IMR-90 (cell line): ENCODE measurements around the gene DHX40. TPM values are rescaled to one million over a fixed set of nuclear protein-coding genes. Genes with fewer than 3 reads are reported as not detected.

ENCODE experiments used
- ATAC-seq: fragments of 200-7000 bp; cut with Tn5 transposase; 2 replicates; pipeline ENCODE4 v1.9.1; 2020; ENCODE audit warnings: low read depth, mild to moderate bottlenecking, moderate library complexity
- BruUV-seq: library from RNA; stranded (reverse); fragments of 400-500 nt; replicated peaks from 2 replicates; lab custom pipeline; 2021; lab: Mats Ljungman, UMichigan
- CTCF ChIA-PET: fragments of 300-600 bp; formaldehyde crosslinking; extraction: SDS; loops from one replicate; lab custom pipeline; 2021; ENCODE audit warnings: antibody characterized with exemption; lab: Yijun Ruan, JAX
- POLR2A ChIA-PET: fragments of 300-600 bp; sonication (Branson Sonifier 250); formaldehyde crosslinking; loops from one replicate; lab custom pipeline; 2022; ENCODE audit warnings: antibody characterized with exemption; ENCODE audit not compliant: unreplicated experiment; lab: Charles Lee
- DNase-seq: peaks from one replicate; pipeline ENCODE4 v3.0.0; 2013
- H2AFZ ChIP-seq: replicated peaks from 2 replicates; pipeline ENCODE3; 2013; ENCODE audit warnings: low read length, mild to moderate bottlenecking; ENCODE audit not compliant: poor library complexity
- H2AK5ac ChIP-seq: 2 replicates; pipeline ENCODE4 v1.6.1; 2013; ENCODE audit warnings: low read depth, low read length, inconsistent platforms
- H2AK9ac ChIP-seq: replicated peaks from 2 replicates; pipeline ENCODE3; 2013; ENCODE audit warnings: mild to moderate bottlenecking, low read depth, low read length, moderate library complexity; ENCODE audit not compliant: poor library complexity
- H2BK120ac ChIP-seq: 2 replicates; pipeline ENCODE4 v1.6.1; 2013; ENCODE audit warnings: low read depth, low read length, inconsistent platforms
- H2BK15ac ChIP-seq: 3 replicates; pipeline ENCODE4 v1.6.1; 2013; ENCODE audit warnings: low read depth, low read length, inconsistent platforms
- H2BK20ac ChIP-seq: 2 replicates; pipeline ENCODE4 v1.6.1; 2013; ENCODE audit warnings: low read depth, mild to moderate bottlenecking, inconsistent platforms, low read length, moderate library complexity
- H2BK5ac ChIP-seq: 2 replicates; pipeline ENCODE4 v1.6.1; 2013; ENCODE audit warnings: mild to moderate bottlenecking, low read depth, low read length, inconsistent platforms; ENCODE audit not compliant: poor library complexity, severe bottlenecking
- H3K14ac ChIP-seq: replicated peaks from 2 replicates; pipeline ENCODE4 v1.6.1; 2013; ENCODE audit warnings: low read depth, low read length, inconsistent platforms
- H3K18ac ChIP-seq: 2 replicates; pipeline ENCODE4 v1.6.1; 2013; ENCODE audit warnings: low read depth, low read length, control low read depth
- H3K23ac ChIP-seq: 2 replicates; pipeline ENCODE4 v1.6.1; 2013; ENCODE audit warnings: low read depth, low read length, inconsistent platforms
- H3K27ac ChIP-seq: 2 replicates; pipeline ENCODE4 v1.5.1; 2013; ENCODE audit warnings: mild to moderate bottlenecking, control low read depth, low read length; ENCODE audit not compliant: insufficient read depth
- H3K27me3 ChIP-seq: 2 replicates; pipeline ENCODE4 v1.6.1; 2013; ENCODE audit warnings: low read length; ENCODE audit not compliant: control insufficient read depth, insufficient read depth
- H3K36me3 ChIP-seq: 2 replicates; pipeline ENCODE4 v1.6.1; 2013; ENCODE audit warnings: low read length, mixed read lengths; ENCODE audit not compliant: control insufficient read depth, insufficient read depth
- H3K4ac ChIP-seq: 2 replicates; pipeline ENCODE4 v1.6.1; 2013; ENCODE audit warnings: low read depth, low read length, inconsistent platforms
- H3K4me1 ChIP-seq: 2 replicates; pipeline ENCODE4 v1.6.1; 2013; ENCODE audit warnings: low read length, mixed read lengths; ENCODE audit not compliant: control insufficient read depth, insufficient read depth
- H3K4me2 ChIP-seq: 2 replicates; pipeline ENCODE4 v1.6.1; 2013; ENCODE audit warnings: low read depth, mild to moderate bottlenecking, control low read depth, low read length, moderate library complexity
- H3K4me3 ChIP-seq: 2 replicates; pipeline ENCODE4 v1.5.1; 2013; ENCODE audit warnings: low read depth, mild to moderate bottlenecking, control low read depth, low read length, moderate library complexity; ENCODE audit not compliant: insufficient read depth
- H3K56ac ChIP-seq: 2 replicates; pipeline ENCODE4 v1.6.1; 2013; ENCODE audit warnings: low read length, inconsistent platforms; ENCODE audit not compliant: insufficient read depth; ENCODE audit errors: extremely low read depth
- H3K79me1 ChIP-seq, 2 experiments: 2 replicates each; pipeline ENCODE4 v1.6.1; 2013; ENCODE audit warnings: low read length in 2 of 2, inconsistent platforms in 1 of 2, low read depth in 1 of 2
- H3K9ac ChIP-seq: 2 replicates; pipeline ENCODE4 v1.6.1; 2013; ENCODE audit warnings: low read depth, low read length, control low read depth
- H3K9me1 ChIP-seq: 2 replicates; pipeline ENCODE4 v1.6.1; 2013; ENCODE audit warnings: low read length, inconsistent platforms; ENCODE audit not compliant: insufficient read depth
- H3K9me3 ChIP-seq: 2 replicates; pipeline ENCODE4 v1.6.1; 2013; ENCODE audit warnings: low read length; ENCODE audit not compliant: control insufficient read depth, insufficient read depth
- H4K20me1 ChIP-seq: 2 replicates; pipeline ENCODE4 v1.6.1; 2013; ENCODE audit warnings: low read length, inconsistent platforms; ENCODE audit not compliant: insufficient read depth
- H4K5ac ChIP-seq: 2 replicates; pipeline ENCODE4 v1.6.1; 2013; ENCODE audit warnings: mild to moderate bottlenecking, low read depth, low read length, control low read depth
- H4K8ac ChIP-seq, 2 experiments: 2 replicates each; pipeline ENCODE4 v1.6.1; 2013; ENCODE audit warnings: low read depth in 2 of 2, low read length in 2 of 2, control low read depth in 1 of 2, inconsistent platforms in 1 of 2
- H4K91ac ChIP-seq: 2 replicates; pipeline ENCODE4 v1.6.1; 2013; ENCODE audit warnings: low read depth, low read length, inconsistent platforms; ENCODE audit not compliant: insufficient read depth
- BHLHE40 ChIP-seq: fragments of 150-350 bp; IDR thresholded peaks from 2 replicates; pipeline ENCODE4 v1.6.1; 2016; ENCODE audit warnings: mild to moderate bottlenecking, low read depth, low read length
- CEBPB ChIP-seq: IDR thresholded peaks from 2 replicates; pipeline ENCODE4 v1.6.1; 2012; ENCODE audit warnings: low read depth, low read length, improper control_type of control experiment
- CHD1 ChIP-seq: IDR thresholded peaks from 2 replicates; pipeline ENCODE4 v1.6.1; 2012; ENCODE audit warnings: low read depth, low read length, improper control_type of control experiment
- FOS ChIP-seq: fragments of 150-350 bp; IDR thresholded peaks from 2 replicates; pipeline ENCODE4 v1.6.1; 2016; ENCODE audit warnings: low read depth, low read length
- MAFK ChIP-seq: IDR thresholded peaks from 2 replicates; pipeline ENCODE4 v1.6.1; 2012; ENCODE audit warnings: low read depth, low read length, improper control_type of control experiment
- MAZ ChIP-seq: IDR thresholded peaks from 2 replicates; pipeline ENCODE4 v1.6.1; 2012; ENCODE audit warnings: low read depth, mild to moderate bottlenecking, low read length, improper control_type of control experiment, moderate library complexity, borderline replicate concordance
- MXI1 ChIP-seq: IDR thresholded peaks from 2 replicates; pipeline ENCODE4 v1.6.1; 2012; ENCODE audit warnings: low read depth, mild to moderate bottlenecking, low read length, moderate library complexity, borderline replicate concordance
- NFE2L2 ChIP-seq: fragments of 150-350 bp; IDR thresholded peaks from 2 replicates; pipeline ENCODE4 v1.6.1; 2016; ENCODE audit warnings: low read depth, mild to moderate bottlenecking, low read length
- POLR2A ChIP-seq: IDR thresholded peaks from 2 replicates; pipeline ENCODE4 v1.6.1; 2012; ENCODE audit warnings: mild to moderate bottlenecking, low read depth, low read length
- RAD21 ChIP-seq: IDR thresholded peaks from 2 replicates; pipeline ENCODE4 v1.6.1; 2012; ENCODE audit warnings: low read length, improper control_type of control experiment
- RCOR1 ChIP-seq: IDR thresholded peaks from 2 replicates; pipeline ENCODE4 v1.6.1; 2012; ENCODE audit warnings: mild to moderate bottlenecking, low read length, improper control_type of control experiment; ENCODE audit not compliant: insufficient replicate concordance
- RFX5 ChIP-seq: IDR thresholded peaks from 2 replicates; pipeline ENCODE4 v1.8.0; 2012; ENCODE audit warnings: low read depth, mild to moderate bottlenecking, low read length, moderate library complexity
- SMC3 ChIP-seq: fragments of 150-350 bp; IDR thresholded peaks from 2 replicates; pipeline ENCODE4 v1.6.1; 2016; ENCODE audit warnings: low read depth, mild to moderate bottlenecking, antibody characterized with exemption, low read length, moderate library complexity
- WGBS, 2 experiments: methylation state at CpG; one replicate each; pipeline versions ENCODE4 v1.1.5 to v1.1.7; 2013; ENCODE audit warnings: missing lambda C conversion rate in 2 of 2; ENCODE audit not compliant: insufficient read length in 1 of 2; ENCODE audit errors: extremely low coverage in 2 of 2; 5-methylcytosine and 5-hydroxymethylcytosine counted together
- dilution Hi-C: fragments of 300-500 bp; cut with HindIII; formaldehyde crosslinking; loops from one replicate; pipeline ENCODE4 v1.14.3; 2018; ENCODE audit warnings: low sequenced_read_pairs; ENCODE audit not compliant: unreplicated experiment
- in situ Hi-C: fragments of 300-500 bp; cut with MboI; formaldehyde crosslinking; loops from 3 replicates; pipeline ENCODE4 v1.14.3; 2019; ENCODE audit warnings: low sequenced_read_pairs, inconsistent platforms, mixed read lengths
- intact Hi-C: fragments of 100-400 bp; cut with micrococcal nuclease; formaldehyde crosslinking; loops from 2 replicates; pipeline ENCODE4 v1.10.0; 2022
- polyA plus RNA-seq, 3 experiments: library from polyadenylated mRNA; depleted of rRNA; stranded (reverse); fragments of >200 nt; gene quantifications; 2 replicates each; pipeline ENCODE4 v1.2.3, GENCODE V29; 2012; ENCODE audit warnings: low replicate concordance in 1 of 3
- total RNA-seq: library from RNA; depleted of rRNA; stranded (reverse); fragments of >200 nt; gene quantifications from 2 replicates; pipeline ENCODE4 v1.2.3, GENCODE V29; 2012
- TF ChIP-seq, protein P1 (sequence below): fragments of 150-350 bp; IDR thresholded peaks from 2 replicates; pipeline ENCODE4 v1.6.1; 2017; ENCODE audit warnings: mild to moderate bottlenecking, antibody characterized with exemption, low read length, low read depth
- TF ChIP-seq, protein P2 (sequence below): fragments of 150-350 bp; IDR thresholded peaks from 2 replicates; pipeline ENCODE4 v1.6.1; 2016; ENCODE audit warnings: low read depth, mild to moderate bottlenecking, low read length, moderate library complexity, borderline replicate concordance

DHX40 gene
- total and polyA plus RNA-seq, 2 of the 4 experiments (the other 2 are of a cell fraction): 17.4 to 44.4 TPM

DNA sequence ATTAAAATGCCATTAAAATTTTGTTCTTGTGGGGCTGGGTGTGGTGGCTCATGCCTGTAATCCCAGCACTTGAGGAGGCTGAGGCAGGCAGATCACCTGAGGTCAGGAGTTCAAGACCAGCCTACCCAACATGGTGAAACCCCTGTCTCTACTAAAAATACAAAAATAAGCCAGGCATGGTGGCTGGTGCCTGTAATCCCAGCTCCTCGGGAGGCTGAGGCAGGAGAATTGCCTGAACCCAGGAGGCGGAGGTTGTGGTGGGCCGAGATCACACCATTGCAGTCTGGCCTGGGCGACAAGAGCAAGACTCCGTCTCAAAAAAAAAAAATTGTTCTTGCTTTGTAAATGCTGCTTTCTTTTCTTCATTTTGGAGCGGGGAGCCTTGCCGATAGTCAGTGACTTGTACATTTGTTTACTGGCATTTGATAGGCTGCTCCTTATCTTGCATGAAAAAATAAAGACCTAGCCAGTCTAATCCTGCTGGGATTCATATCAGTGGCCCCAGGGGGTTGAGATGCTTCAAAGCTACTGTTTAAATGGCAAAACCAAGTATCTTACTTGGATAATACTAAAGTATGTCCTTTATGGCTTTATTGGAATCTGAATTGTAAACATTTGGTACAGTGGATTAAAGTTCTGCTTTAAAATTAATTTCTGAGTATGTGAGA is 51.0 kb downstream of the DHX40 start:
- no peak overlapping the region; the same call in none of the 2 replicates for H3K4ac ChIP-seq
- H3K27me3 ChIP-seq: no peaks in the 10 kb centered on the region
- no peak overlapping the region for H2BK5ac ChIP-seq
- H4K20me1 ChIP-seq: peaks cover 13% of the 10 kb centered on the region
- H2AFZ ChIP-seq: no peak overlapping the region
- no peak overlapping the region for H4K91ac ChIP-seq
- peaks cover 0 to 21% of the 10 kb centered on the region in 2 experiments; a peak in 2 of 4 replicates for H3K79me1 ChIP-seq
- no peak overlapping the region; the same call in 1 of the 2 replicates for H3K14ac ChIP-seq
- H4K8ac ChIP-seq: no peak overlapping the region
- no TSS peak for BruUV-seq
- no peaks in the 10 kb centered on the region for H3K9me3 ChIP-seq
- no peak overlapping the region for H2BK20ac ChIP-seq
- peak overlapping the region; percentile 69; the same call in 1 of the 2 replicates for H3K23ac ChIP-seq
- no peak overlapping the region for H3K18ac ChIP-seq
- H2BK15ac ChIP-seq: no peak overlapping the region
- in situ Hi-C loops: no loop called here
- CTCF ChIA-PET: interaction anchor here (1.0 kb wide), 1 partner anchor 9 kb away, joined by 4 read pairs; no protein-coding TSS in a partner anchor
- DNase-seq (no peak), ATAC-seq (no peak)
- POLR2A ChIA-PET: interaction anchor here (0.6 kb wide), 1 partner anchor 462 kb away, joined by 8 read pairs; no protein-coding TSS in a partner anchor
- H2AK9ac ChIP-seq: no peak overlapping the region
- H3K4me2 ChIP-seq: peak overlapping the region; percentile 20; the same call in 1 of the 2 replicates
- H3K9ac ChIP-seq: no peak overlapping the region
- H3K27ac ChIP-seq: no peak overlapping the region; the same call in 1 of the 2 replicates
- H3K4me3 ChIP-seq: no peak overlapping the region
- H4K5ac ChIP-seq: no peak overlapping the region
- WGBS, 2 experiments: 100% methylated on average over 3 of the region's 7 CpGs; no CpG with 5 or more reads in 1 of the 2 experiments
- H3K36me3 ChIP-seq: no peaks in the 10 kb centered on the region
- peaks cover 1% of the 10 kb centered on the region; the same call in 1 of the 2 replicates for H3K4me1 ChIP-seq
- H3K9me1 ChIP-seq: no peaks in the 10 kb centered on the region
- intact Hi-C loops: no loop called here
- dilution Hi-C loops: no loop called here
- H2BK120ac ChIP-seq: no peak overlapping the region
- H2AK5ac ChIP-seq: peak overlapping the region; percentile 26; the same call in 1 of the 2 replicates
- no peak overlapping the region for H3K56ac ChIP-seq
- TF ChIP-seq, protein P1, sequence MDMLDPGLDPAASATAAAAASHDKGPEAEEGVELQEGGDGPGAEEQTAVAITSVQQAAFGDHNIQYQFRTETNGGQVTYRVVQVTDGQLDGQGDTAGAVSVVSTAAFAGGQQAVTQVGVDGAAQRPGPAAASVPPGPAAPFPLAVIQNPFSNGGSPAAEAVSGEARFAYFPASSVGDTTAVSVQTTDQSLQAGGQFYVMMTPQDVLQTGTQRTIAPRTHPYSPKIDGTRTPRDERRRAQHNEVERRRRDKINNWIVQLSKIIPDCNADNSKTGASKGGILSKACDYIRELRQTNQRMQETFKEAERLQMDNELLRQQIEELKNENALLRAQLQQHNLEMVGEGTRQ: no peak
- TF ChIP-seq FOS: no peak
- TF ChIP-seq MXI1: no peak
- TF ChIP-seq SMC3: no peak
- no peak for TF ChIP-seq BHLHE40
- TF ChIP-seq, protein P2, sequence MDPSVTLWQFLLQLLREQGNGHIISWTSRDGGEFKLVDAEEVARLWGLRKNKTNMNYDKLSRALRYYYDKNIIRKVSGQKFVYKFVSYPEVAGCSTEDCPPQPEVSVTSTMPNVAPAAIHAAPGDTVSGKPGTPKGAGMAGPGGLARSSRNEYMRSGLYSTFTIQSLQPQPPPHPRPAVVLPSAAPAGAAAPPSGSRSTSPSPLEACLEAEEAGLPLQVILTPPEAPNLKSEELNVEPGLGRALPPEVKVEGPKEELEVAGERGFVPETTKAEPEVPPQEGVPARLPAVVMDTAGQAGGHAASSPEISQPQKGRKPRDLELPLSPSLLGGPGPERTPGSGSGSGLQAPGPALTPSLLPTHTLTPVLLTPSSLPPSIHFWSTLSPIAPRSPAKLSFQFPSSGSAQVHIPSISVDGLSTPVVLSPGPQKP: no peak
- no peak for TF ChIP-seq POLR2A
- TF ChIP-seq NFE2L2: no peak
- no peak for TF ChIP-seq RFX5
- no peak for TF ChIP-seq RCOR1
- no peak for TF ChIP-seq MAZ
- TF ChIP-seq CEBPB: no peak
- no peak for TF ChIP-seq RAD21
- no peak for TF ChIP-seq MAFK
- TF ChIP-seq CHD1: no peak
